SK-N-SH treated with all-trans-retinoic acid at 6 μM for 48 hours (cell line): Measurements from ENCODE around the gene FAHD1.

ENCODE experiments used
- ATAC-seq: fragments of 200-7000 bp; cut with Tn5 transposase; 3 replicates; pipeline ENCODE4 v1.9.1; 2020; ENCODE audit warnings: mild to moderate bottlenecking, moderate library complexity
- ARNTL ChIP-seq: fragments of 450-650 bp; formaldehyde crosslinking; IDR thresholded peaks from 2 replicates; pipeline ENCODE4 v1.5.0; 2020; ENCODE audit warnings: low read depth, mild to moderate bottlenecking, moderate library complexity, borderline replicate concordance
- BACH2 ChIP-seq: fragments of 250-450 bp; sonication (Bioruptor Pico); IDR thresholded peaks from 2 replicates; pipeline ENCODE4 v1.9.0; 2021; ENCODE audit warnings: mild to moderate bottlenecking, borderline replicate concordance
- CREB5 ChIP-seq: fragments of 250-450 bp; sonication (Bioruptor Pico); IDR thresholded peaks from 2 replicates; pipeline ENCODE4 v1.5.1; 2020; ENCODE audit warnings: low read depth, mild to moderate bottlenecking, moderate library complexity
- CSRNP3 ChIP-seq: fragments of 250-450 bp; sonication (Bioruptor Pico); IDR thresholded peaks from 2 replicates; pipeline ENCODE4 v1.5.1; 2021; ENCODE audit warnings: mild to moderate bottlenecking, moderate library complexity
- ESRRG ChIP-seq: fragments of 250-450 bp; sonication (Bioruptor Pico); IDR thresholded peaks from 2 replicates; pipeline ENCODE4 v1.6.1; 2021; ENCODE audit warnings: mild to moderate bottlenecking
- GLIS3 ChIP-seq: fragments of 250-450 bp; sonication (Bioruptor Pico); IDR thresholded peaks from 2 replicates; pipeline ENCODE4 v1.5.0; 2020; ENCODE audit warnings: mild to moderate bottlenecking, moderate library complexity
- OSR1 ChIP-seq: fragments of 250-450 bp; sonication (Bioruptor Pico); IDR thresholded peaks from 2 replicates; pipeline ENCODE4 v1.8.0; 2022; ENCODE audit warnings: moderate library complexity, mild to moderate bottlenecking, inconsistent platforms
- PATZ1 ChIP-seq: fragments of 250-450 bp; sonication (Bioruptor Pico); IDR thresholded peaks from 2 replicates; pipeline ENCODE4 v1.8.0; 2020; ENCODE audit warnings: mild to moderate bottlenecking, moderate library complexity, borderline replicate concordance
- POU6F1 ChIP-seq: fragments of 250-450 bp; sonication (Bioruptor Pico); IDR thresholded peaks from 2 replicates; pipeline ENCODE4 v1.8.0; 2021; ENCODE audit warnings: low read depth, mild to moderate bottlenecking, moderate library complexity, borderline replicate concordance
- PPARA ChIP-seq: fragments of 250-450 bp; sonication (Bioruptor Pico); IDR thresholded peaks from 2 replicates; pipeline ENCODE4 v1.5.0; 2020; ENCODE audit warnings: mild to moderate bottlenecking, borderline replicate concordance
- SNAI2 ChIP-seq: fragments of 250-450 bp; sonication (Bioruptor Pico); IDR thresholded peaks from 2 replicates; pipeline ENCODE4 v1.5.0; 2020; ENCODE audit warnings: mild to moderate bottlenecking, moderate library complexity
- TSHZ2 ChIP-seq: fragments of 250-450 bp; sonication (Bioruptor Pico); IDR thresholded peaks from 2 replicates; pipeline ENCODE4 v1.5.0; 2020; ENCODE audit warnings: mild to moderate bottlenecking, moderate library complexity
- ZFP3 ChIP-seq: fragments of 250-450 bp; sonication (Bioruptor Pico); IDR thresholded peaks from 2 replicates; pipeline ENCODE4 v1.5.0; 2020; ENCODE audit warnings: mild to moderate bottlenecking, moderate library complexity
- ZNF565 ChIP-seq: fragments of 450-650 bp; formaldehyde crosslinking; conservative IDR thresholded peaks from 2 replicates; pipeline ENCODE4 v1.5.0; 2020; ENCODE audit warnings: low read depth, mild to moderate bottlenecking, moderate library complexity

The FAHD1 gene

GRCh38 chr16:1826691-1827573 lies at the start of gene FAHD1, which contains the start of gene HAGH:
TSS of gene FAHD1 (plus strand) at chr16:1827206. CDS start at chr16:1827239, 33 bp downstream.
TSS of gene HAGH (minus strand) at chr16:1826825. CDS start at chr16:1826787, 38 bp downstream.
- peak; percentile 94 for ATAC-seq
- TF ChIP-seq TSHZ2 (0 out of 2 replicates have a peak, but pooled peaks have one; percentile 36), CREB5 (CRISPR knock-in tag) (no peak), ZFP3 (0 out of 2 replicates have a peak, but pooled peaks have one; percentile 34)

GRCh38 chr16:1777375-1778199 lies 49.4 kb upstream of the FAHD1 start:
- no peak for TF ChIP-seq SNAI2 (CRISPR knock-in tag)
- TF ChIP-seq ESRRG: no peak
- TF ChIP-seq PATZ1 (CRISPR knock-in tag): no peak
- TF ChIP-seq ZNF565 (CRISPR knock-in tag): no peak
- no peak for ATAC-seq

- no peak for ATAC-seq
- TF ChIP-seq POU6F1 (no peak), ARNTL (CRISPR knock-in tag) (no peak), SNAI2 (CRISPR knock-in tag) (no peak), PATZ1 (CRISPR knock-in tag) (no peak), BACH2 (CRISPR knock-in tag) (no peak), OSR1 (CRISPR knock-in tag) (no peak), GLIS3 (CRISPR knock-in tag) (no peak), CSRNP3 (CRISPR knock-in tag) (no peak), PPARA (CRISPR knock-in tag) (no peak), ESRRG (no peak)
Observed at GRCh38 chr16:1778200-1779179, 48.5 kb upstream of the FAHD1 start.
